Activated CD4-positive, CD25-positive, alpha-beta regulatory T cell treated with anti-CD3 and anti-CD28 coated beads, Interleukin-2, amount 50 U/mL, for 72 hours (primary cell): ENCODE results near the gene CEP20.

Source experiments
- DNase-seq: peaks from one replicate; pipeline ENCODE4 v3.0.0; 2021

CEP20 gene

GRCh38 chr16:15827709-15828343 is 60.6 kb downstream of the CEP20 start:
- DNase-seq, result no peak

GRCh38 chr16:15827299-15827698 is 61.1 kb downstream of the CEP20 start:
- DNase-seq, result no peak

DNA sequence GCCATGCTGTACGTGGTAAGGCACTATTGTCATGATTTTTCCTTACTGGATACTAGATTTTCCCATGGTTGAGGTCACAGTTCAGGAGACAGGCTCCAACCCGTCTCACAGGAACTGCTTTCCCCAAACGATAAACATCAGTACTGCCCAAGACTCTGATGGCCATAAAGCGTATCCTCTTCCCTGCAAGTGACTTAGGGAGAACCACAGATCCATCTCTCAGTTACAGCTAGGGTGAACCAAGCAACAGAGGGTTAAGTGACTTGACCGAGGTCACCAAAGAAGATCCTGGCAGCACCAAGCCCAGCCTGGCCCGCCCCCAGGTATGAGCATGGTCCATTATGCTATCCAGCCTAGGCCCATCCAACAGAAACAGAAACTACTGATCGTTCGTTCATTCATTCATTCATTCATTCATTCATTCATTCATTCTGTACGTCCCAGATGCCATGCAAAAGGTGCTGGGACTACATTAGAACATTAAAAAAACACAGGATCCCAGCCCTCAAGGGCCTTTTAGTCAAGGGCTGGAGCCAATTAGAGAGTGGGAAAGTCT is 62.6 kb downstream of the CEP20 start:
- DNase-seq, result no peak

DNA sequence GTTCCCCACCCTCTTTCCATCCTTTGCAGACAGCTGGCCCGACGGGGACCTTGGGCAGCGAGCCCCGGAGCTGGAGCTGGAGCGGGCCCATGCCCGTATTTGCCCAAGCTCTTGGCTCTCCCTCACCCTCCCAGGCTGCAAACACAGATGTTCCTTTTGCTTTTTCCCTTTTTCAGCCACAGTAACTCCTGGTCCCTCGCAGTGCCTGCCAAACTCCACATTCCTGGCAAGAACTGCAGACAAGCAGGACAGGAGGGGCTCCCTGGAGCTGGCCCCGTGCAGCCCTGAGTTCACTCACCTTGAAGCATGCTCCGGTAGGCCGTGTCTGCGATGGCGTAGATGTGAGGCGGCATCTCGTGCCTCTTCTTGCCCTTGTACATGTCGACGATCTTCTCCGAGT is 65.4 kb downstream of the CEP20 start:
- no peak for DNase-seq

GRCh38 chr16:15820837-15821236 is 67.6 kb downstream of the CEP20 start:
- no peak for DNase-seq

- no peak for DNase-seq
Measured at GRCh38 chr16:15819046-15819445, 69.4 kb downstream of the CEP20 start.

GRCh38 chr16:15817446-15817845 is 71.0 kb downstream of the CEP20 start:
- DNase-seq, result no peak

- no peak for DNase-seq
Measured at GRCh38 chr16:15816228-15816627, 72.2 kb downstream of the CEP20 start.
